SKM-1 treated with dmso at 0.1 percent for 144 hours (cell line): ENCODE results near the gene UBAC2.
A peak's percentile ranks its signal among the peaks of the same experiment; 100 is the strongest.

Experiments
- DNase-seq: peaks from one replicate; lab custom pipeline; 2025; ENCODE audit not compliant: unreplicated experiment; lab: John Stamatoyannopoulos, UW

UBAC2 gene

DNA sequence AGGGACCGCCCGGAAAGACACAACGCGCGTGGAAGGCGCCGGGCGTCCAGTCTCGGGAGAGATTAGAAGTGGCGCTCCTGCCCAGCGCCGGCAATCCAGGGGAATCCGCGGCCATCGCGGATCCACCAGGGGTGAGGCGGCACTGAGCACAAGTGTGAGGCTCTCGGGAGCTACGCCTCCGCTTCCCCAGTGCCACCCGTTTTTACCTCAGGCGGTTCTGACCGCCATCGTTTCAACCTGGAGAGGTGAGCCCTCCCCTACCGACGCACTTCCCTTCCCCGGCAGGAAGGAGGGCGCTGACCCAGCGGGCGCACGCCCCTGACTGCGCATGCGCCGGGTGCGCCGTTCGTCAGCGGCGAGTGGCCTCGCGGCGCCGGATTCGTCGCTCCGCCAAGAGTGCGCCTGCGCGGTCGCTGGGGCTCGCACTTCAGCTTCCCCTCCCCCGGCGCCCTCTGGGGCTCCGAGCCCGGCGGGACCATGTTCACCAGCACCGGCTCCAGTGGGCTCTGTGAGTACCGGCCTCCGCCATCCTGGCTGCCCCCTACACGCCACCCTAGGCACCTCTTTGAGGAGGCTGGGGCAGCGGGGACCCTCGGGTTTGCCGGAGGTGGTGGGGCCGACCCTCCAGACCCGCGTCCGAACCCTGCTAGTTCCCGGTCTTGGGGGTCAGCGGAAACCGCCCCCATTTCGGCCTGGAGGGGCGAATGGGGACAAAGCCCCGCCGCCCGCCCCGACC lies at the start of gene UBAC2:
Gene UBAC2 (plus strand): TSS at position 423 of the 736 bp plus-strand sequence. CDS start 55 bp downstream, at position 478.
- DNase-seq, result peak; percentile 75

DNA sequence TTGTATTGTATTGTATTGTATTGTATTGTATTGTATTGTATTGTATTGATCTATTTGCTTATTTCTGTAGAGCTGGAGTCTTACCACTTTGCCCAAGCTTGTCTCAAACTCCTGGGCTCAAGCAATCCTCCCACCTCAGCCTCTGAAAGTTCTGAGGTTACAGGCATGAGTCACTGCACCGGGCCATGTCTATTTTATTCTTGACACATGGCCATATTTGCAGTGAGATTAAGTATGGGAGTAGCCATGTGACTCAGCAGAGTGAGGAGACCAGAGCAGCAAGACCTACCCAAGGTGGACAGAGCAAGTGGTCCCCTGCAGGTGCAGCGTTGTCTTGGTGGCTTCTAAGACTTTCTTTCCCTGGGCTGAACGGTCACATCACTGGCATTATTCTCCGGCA lies 49.1 kb upstream of the UBAC2 start:
- no peak for DNase-seq

DNA sequence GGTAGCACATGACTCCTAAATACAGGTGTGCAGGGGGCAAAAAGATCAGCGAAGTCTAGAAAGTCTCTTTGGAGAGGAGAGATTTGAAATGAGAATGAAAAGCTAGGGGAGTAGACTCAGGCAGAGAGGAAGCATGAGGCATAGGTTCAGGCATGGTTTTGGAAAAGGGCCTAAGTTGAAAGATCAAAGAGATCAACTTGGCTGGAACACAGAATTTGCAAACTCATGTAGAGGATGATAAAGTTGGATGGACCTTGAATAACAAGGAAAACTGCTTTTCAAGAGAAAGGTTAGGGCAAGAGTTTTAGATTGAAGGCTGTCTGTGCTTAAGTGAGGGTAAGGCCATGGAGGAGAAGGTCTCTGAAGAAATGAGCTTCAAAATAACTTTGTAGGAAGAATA lies 47.4 kb upstream of the UBAC2 start:
- no peak for DNase-seq

DNA sequence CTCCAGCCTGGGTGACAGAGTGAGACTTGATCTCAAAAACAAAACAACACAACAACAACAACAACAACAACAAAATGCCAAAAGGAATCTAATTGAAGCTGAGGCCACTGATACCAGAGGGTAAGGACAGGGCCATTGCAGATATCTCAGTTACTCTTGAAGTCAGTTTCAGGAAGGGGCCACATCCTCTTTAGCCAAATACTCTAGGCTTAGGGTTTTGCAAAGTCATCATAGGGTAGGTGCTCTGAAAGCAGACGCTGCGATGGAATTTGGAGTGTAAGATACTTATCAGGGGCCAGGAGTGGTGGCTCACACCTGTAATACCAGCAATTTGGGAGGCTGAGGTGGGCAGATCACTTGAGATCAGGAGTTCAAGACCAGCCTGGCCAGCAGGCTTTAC lies 46.6 kb upstream of the UBAC2 start:
- DNase-seq, result no peak

DNA sequence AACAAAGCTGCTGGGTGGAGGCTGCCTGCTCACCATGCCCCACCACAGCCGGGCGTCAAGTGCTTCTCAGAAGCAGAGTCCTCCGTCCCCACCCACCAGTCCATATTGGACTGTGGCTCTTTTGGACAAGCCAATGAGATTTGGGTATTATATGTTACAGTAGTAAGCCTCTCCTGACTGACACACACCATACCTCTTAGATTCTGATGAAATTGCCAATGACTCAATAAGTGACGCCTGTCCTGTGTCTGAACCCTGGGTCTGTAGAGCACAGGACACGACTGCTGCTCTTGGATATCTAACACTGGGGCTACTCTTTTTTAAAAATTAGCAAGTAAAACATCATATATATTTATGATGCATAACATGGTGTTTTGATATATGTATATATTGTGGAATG lies 44.8 kb upstream of the UBAC2 start:
- no peak for DNase-seq

DNA sequence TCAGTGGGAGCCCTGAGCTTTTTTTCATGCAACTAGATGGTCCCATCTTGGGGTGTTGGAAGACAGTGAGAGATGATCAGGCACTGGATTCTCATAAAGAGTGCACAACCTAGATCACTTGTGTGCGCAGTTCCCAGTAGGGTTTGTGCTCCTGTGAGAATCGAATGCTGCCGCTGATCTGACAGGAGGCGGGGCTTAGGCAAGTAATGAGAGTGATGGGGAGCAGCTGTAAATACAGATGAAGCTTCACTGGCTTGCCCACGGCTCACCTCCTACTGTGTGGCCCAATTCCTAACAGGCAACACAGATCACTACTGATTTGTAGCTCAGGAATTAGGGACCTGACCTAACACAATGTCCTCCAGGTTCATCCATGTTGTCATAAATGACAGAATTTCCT lies 43.6 kb upstream of the UBAC2 start:
- no peak for DNase-seq

- no peak for DNase-seq
Measured at GRCh38 chr13:99158846-99159245, 41.8 kb upstream of the UBAC2 start.

DNA sequence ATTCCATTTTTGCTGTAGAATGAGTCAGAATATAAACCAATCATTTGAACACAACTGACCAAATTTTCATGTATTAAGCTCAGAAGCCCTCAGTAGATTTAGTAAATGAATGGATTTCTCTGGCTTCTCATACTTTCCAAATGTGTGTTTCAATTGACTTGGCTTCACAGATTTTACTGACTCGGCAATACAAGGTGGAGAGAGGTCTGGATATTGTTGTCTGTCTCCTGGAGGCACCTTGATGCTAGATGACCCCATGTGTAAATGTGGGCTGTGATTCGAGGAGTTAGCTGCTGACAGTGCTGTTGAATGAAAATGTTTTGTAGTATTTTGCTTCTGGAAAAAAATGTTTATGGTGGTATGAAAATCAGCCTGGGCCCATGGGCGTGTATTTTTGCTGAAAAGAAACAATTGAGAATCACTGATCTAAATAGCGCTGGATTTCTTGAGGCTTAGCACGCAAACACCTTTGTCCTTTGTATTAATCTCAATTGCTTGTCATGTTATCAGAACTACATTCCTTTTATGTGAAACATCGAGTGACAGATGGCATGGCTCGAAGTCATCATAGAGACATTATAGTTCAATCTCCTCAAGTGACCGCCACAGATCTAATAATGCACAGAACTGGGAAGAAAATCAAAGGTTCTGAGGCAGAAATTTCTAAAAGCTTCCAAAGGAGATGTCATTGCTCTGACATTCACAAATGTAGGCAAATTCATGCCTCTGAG lies 41.2 kb upstream of the UBAC2 start:
- no peak for DNase-seq

GRCh38 chr13:99160415-99160814 lies 40.2 kb upstream of the UBAC2 start:
- DNase-seq, result no peak

DNA sequence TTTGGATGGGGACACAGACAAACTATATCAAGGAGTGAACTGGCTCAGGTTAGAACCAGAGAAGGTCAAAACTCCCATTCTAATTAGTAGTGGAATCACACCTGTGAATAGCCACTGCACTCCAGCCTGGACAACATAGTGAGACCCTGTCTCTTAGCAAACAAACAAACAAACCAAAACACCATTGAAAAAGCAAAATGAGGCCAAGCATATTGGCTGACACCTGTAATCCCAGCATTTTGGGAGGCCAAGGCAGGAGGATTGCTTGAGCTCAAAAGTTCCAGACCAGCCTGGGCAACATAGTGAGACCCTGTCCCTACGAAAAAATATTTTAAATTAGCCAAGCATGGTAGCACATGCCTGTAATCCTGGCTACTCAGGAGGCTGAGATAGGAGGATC lies 39.1 kb upstream of the UBAC2 start:
- no peak for DNase-seq

DNA sequence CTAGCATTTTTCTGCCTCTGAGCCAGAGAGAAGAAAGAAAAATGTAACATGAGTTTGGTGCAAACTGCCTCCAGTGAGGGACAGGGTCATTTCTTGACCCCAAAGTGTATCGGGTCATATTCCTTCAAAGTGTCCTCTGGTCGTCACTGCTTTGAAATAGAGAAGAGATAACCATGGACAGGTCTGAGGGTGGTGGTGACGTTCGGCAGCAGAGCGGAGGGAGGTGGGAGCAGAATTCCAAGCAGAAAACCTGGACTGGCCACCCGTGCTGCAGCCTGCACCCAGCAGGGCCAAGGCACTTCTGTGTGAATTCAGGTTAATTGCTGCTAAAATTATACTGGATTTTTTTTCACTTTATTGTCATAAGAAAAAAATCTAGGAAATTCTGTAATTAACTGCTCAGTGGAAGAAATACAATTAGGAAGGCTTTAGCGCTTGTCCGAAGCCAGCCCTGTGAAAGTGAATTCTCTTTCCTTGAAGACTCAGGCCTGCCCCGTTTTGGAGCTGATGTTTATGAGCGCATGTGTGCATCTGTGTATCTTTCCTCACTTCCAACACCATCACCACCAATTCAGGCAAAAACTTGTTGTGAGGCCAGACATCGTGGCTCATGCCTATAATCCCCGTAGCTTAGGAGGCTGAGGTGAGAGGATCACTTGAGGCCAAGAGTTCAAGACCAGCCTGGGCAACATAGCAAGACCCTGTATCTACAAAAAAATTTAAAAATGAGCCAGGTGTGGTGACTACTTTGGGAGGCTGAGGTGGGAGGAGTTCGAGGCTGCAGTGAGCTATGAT lies 37.9 kb upstream of the UBAC2 start:
- DNase-seq, result no peak

GRCh38 chr13:99164226-99164625 lies 36.4 kb upstream of the UBAC2 start:
- DNase-seq, result no peak

DNA sequence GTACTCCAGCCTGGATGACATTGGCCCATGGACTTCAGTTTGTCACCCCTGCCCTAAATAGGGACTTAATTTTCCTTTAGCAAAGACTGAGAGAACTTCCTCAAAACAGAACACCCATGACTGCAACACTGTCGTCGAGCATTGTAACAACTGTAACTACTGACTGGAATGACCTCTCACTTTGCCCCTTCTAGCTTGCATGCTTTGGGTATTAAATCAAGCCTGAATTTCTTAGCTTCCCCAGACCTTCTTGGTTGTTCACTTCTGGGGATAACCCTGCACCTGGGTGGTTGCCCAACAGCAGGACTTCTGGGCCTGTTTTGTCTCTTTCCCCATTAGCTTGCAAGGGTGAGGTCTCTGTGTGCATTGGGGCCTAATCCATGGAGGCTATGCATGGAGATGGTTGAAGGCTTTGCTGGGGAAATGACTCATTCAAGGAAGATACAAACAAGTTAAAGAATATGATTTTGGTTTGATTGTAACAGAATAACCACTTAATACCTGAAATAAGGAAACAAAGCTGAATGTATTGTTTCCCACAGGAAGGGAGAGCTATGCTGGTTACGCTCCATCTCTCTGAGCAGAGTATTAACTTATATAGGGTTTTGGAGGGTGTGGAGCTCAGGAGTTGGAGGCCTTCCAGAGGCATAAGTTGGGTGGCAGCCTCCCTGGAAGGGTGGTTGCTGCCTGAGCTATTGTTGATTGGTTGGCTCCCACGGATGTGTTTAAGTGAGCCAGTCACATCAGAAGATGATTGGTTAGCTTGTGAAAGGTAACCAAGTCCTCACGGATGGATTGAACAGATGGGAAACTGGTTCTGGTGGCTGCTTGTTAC lies 34.7 kb upstream of the UBAC2 start:
- DNase-seq, result no peak

- no peak for DNase-seq
Measured at GRCh38 chr13:99172951-99173350, 27.7 kb upstream of the UBAC2 start.

DNA sequence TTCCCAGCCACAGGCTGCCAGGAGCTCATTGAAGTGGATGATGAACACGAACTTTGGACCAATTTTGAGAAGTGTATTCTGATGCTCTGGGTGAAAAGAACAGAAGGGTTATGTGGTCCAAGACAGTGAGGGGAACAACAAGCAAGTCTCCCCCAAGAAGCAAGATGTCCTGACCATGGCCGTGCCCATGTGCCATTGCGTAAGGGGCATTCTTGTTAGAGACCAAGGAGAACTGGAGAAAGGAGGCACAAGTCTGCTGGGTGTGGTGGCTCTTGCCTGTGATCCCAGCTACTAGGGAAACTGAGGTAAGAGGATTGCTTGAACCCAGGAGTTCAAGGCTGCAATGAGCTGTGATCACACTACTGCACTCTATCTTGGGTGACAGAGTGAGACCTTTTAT lies 27.0 kb upstream of the UBAC2 start:
- DNase-seq, result no peak

- no peak for DNase-seq
Measured at GRCh38 chr13:99174533-99175100, 26.0 kb upstream of the UBAC2 start.

- peak; percentile 34 for DNase-seq
Measured at GRCh38 chr13:99176309-99177276, 24.1 kb upstream of the UBAC2 start.

- no peak for DNase-seq
Measured at GRCh38 chr13:99178636-99179035, 22.0 kb upstream of the UBAC2 start.

GRCh38 chr13:99179460-99179859 lies 21.2 kb upstream of the UBAC2 start:
- no peak for DNase-seq
